Mesenchymal stem cell (in vitro differentiated cells and primary cell): ENCODE measurements around the gene SLC10A6.

ENCODE experiments used
- DNase-seq: peaks from one replicate; pipeline ENCODE4 v3.0.0-alpha.2; 2013
- H2AFZ ChIP-seq: one replicate; pipeline ENCODE4 v1.6.1; 2013; ENCODE audit warnings: low read depth, mild to moderate bottlenecking, control low read depth, inconsistent platforms, low read length, moderate library complexity
- H2AK5ac ChIP-seq: 2 replicates; pipeline ENCODE4 v1.6.1; 2013; ENCODE audit warnings: low read length, moderate library complexity, mild to moderate bottlenecking, inconsistent platforms; ENCODE audit not compliant: severe bottlenecking
- H2BK120ac ChIP-seq: one replicate; pipeline ENCODE4 v1.6.1; 2013; ENCODE audit warnings: low read depth, mild to moderate bottlenecking, inconsistent platforms, low read length, moderate library complexity
- H2BK12ac ChIP-seq, 2 experiments: one replicate each; pipeline ENCODE4 v1.6.1; 2013; ENCODE audit warnings: inconsistent platforms in 2 of 2, low read length in 2 of 2, mild to moderate bottlenecking in 2 of 2, moderate library complexity in 2 of 2, control low read depth in 1 of 2
- H2BK15ac ChIP-seq: one replicate; pipeline ENCODE4 v1.6.1; 2013; ENCODE audit warnings: mild to moderate bottlenecking, low read depth, inconsistent platforms; ENCODE audit not compliant: poor library complexity, severe bottlenecking
- H2BK5ac ChIP-seq: 2 replicates; pipeline ENCODE4 v1.6.1; 2013; ENCODE audit warnings: low read depth, mild to moderate bottlenecking, low read length, control low read depth, inconsistent platforms; ENCODE audit not compliant: poor library complexity, severe bottlenecking
- H3K14ac ChIP-seq, 2 experiments: one replicate each; pipeline ENCODE4 v1.6.1; 2013; ENCODE audit warnings: inconsistent platforms in 2 of 2, low read length in 2 of 2, control low read depth in 1 of 2, mild to moderate bottlenecking in 1 of 2, moderate library complexity in 1 of 2
- H3K18ac ChIP-seq, 2 experiments: one replicate each; pipeline ENCODE4 v1.6.1; 2013; ENCODE audit warnings: inconsistent platforms in 2 of 2, low read length in 2 of 2, control low read depth in 1 of 2, low read depth in 1 of 2, mild to moderate bottlenecking in 1 of 2
- H3K23ac ChIP-seq, 2 experiments: one replicate each; pipeline ENCODE4 v1.6.1; 2013; ENCODE audit warnings: inconsistent platforms in 2 of 2, low read length in 2 of 2, mild to moderate bottlenecking in 2 of 2, moderate library complexity in 2 of 2, control low read depth in 1 of 2
- H3K27ac ChIP-seq: 2 replicates; pipeline ENCODE4 v1.5.1; 2013; ENCODE audit warnings: mild to moderate bottlenecking, moderate library complexity, low read length, control low read depth, inconsistent platforms; ENCODE audit not compliant: poor library complexity, severe bottlenecking
- H3K27me3 ChIP-seq, 2 experiments: 2 replicates each; pipeline versions ENCODE4 v1.6.1 to v1.7.0; 2013; ENCODE audit warnings: low read length in 2 of 2, mild to moderate bottlenecking in 2 of 2, moderate library complexity in 2 of 2, control low read depth in 1 of 2, inconsistent platforms in 1 of 2; ENCODE audit not compliant: control insufficient read depth in 1 of 2, insufficient read depth in 1 of 2
- H3K36me3 ChIP-seq, 2 experiments: 2 replicates each; pipeline versions ENCODE4 v1.6.1 to v1.7.0; 2013; ENCODE audit warnings: low read length in 2 of 2, control low read depth in 1 of 2, inconsistent platforms in 1 of 2, low read depth in 1 of 2, mild to moderate bottlenecking in 1 of 2; ENCODE audit not compliant: insufficient read depth in 2 of 2, control insufficient read depth in 1 of 2
- H3K4ac ChIP-seq, 2 experiments: one replicate each; pipeline ENCODE4 v1.6.1; 2013; ENCODE audit warnings: inconsistent platforms in 2 of 2, low read length in 2 of 2, mild to moderate bottlenecking in 2 of 2, moderate library complexity in 2 of 2, control low read depth in 1 of 2, low read depth in 1 of 2
- H3K4me1 ChIP-seq: 2 replicates; pipeline ENCODE4 v1.6.1; 2013; ENCODE audit warnings: low read depth, low read length, control low read depth; ENCODE audit not compliant: control insufficient read depth, insufficient read depth
- H3K4me2 ChIP-seq: 2 replicates; pipeline ENCODE4 v1.6.1; 2013; ENCODE audit warnings: low read length, mild to moderate bottlenecking, inconsistent platforms; ENCODE audit not compliant: poor library complexity, severe bottlenecking
- H3K4me3 ChIP-seq, 2 experiments: 2 replicates each; pipeline versions ENCODE4 v1.5.1 to v1.7.0; 2013; ENCODE audit warnings: low read length in 2 of 2, mild to moderate bottlenecking in 2 of 2, control low read depth in 1 of 2, low read depth in 1 of 2; ENCODE audit not compliant: insufficient read depth in 1 of 2
- H3K79me1 ChIP-seq: replicated peaks from 2 replicates; pipeline ENCODE4 v1.6.1; 2013; ENCODE audit warnings: mild to moderate bottlenecking, control low read depth, low read length, inconsistent platforms; ENCODE audit not compliant: poor library complexity, severe bottlenecking
- H3K9ac ChIP-seq: 2 replicates; pipeline ENCODE4 v1.7.0; 2013; ENCODE audit warnings: mild to moderate bottlenecking, low read length, moderate library complexity
- H3K9me3 ChIP-seq: 2 replicates; pipeline ENCODE4 v1.7.0; 2013; ENCODE audit warnings: mild to moderate bottlenecking, low read length; ENCODE audit not compliant: control insufficient read depth
- H4K8ac ChIP-seq: one replicate; pipeline ENCODE4 v1.6.1; 2013; ENCODE audit warnings: inconsistent platforms, mild to moderate bottlenecking, low read length, moderate library complexity
- H4K91ac ChIP-seq: one replicate; pipeline ENCODE4 v1.6.1; 2013; ENCODE audit warnings: mild to moderate bottlenecking, low read length, inconsistent platforms
- WGBS: methylation state at CpG from one replicate; pipeline ENCODE4 v1.1.7; 2013; ENCODE audit warnings: mixed read lengths; 5-methylcytosine and 5-hydroxymethylcytosine counted together

The SLC10A6 gene

GRCh38 chr4:86822136-86822535 is 27.0 kb downstream of the SLC10A6 start:
- H3K14ac ChIP-seq = no peak overlapping the region
- no peak overlapping the region for H3K4me2 ChIP-seq
- no peak overlapping the region for H3K9ac ChIP-seq
- H2BK15ac ChIP-seq = no peak overlapping the region
- H2BK5ac ChIP-seq = no peak overlapping the region
- no peak overlapping the region for H3K4ac ChIP-seq
- no peak overlapping the region for H3K27ac ChIP-seq
- no peak overlapping the region for H3K23ac ChIP-seq
- H3K79me1 ChIP-seq = no peaks in the 10 kb centered on the region
- H3K27me3 ChIP-seq = no peaks in the 10 kb centered on the region
- DNase-seq = no peak
- no peak overlapping the region for H2BK12ac ChIP-seq
- H3K4me3 ChIP-seq = no peak overlapping the region
- H2AK5ac ChIP-seq = no peak overlapping the region
- H2AFZ ChIP-seq = no peak overlapping the region
- no peak overlapping the region for H3K18ac ChIP-seq
- H3K36me3 ChIP-seq = no peaks in the 10 kb centered on the region
- no peak overlapping the region for H4K8ac ChIP-seq
- no peak overlapping the region for H2BK120ac ChIP-seq
- WGBS = 96% methylated on average over 2 of the region's 2 CpGs
- H3K4me1 ChIP-seq = no peaks in the 10 kb centered on the region
- H4K91ac ChIP-seq = no peak overlapping the region
- H3K9me3 ChIP-seq = no peaks in the 10 kb centered on the region

GRCh38 chr4:86821151-86821550 is 28.0 kb downstream of the SLC10A6 start:
- no peak overlapping the region for H3K14ac ChIP-seq
- H3K4me3 ChIP-seq = no peak overlapping the region
- no peak overlapping the region for H3K23ac ChIP-seq
- H4K8ac ChIP-seq = no peak overlapping the region
- H2BK5ac ChIP-seq = no peak overlapping the region
- no peak overlapping the region for H3K9ac ChIP-seq
- no peak overlapping the region for H3K4me2 ChIP-seq
- H3K9me3 ChIP-seq = no peaks in the 10 kb centered on the region
- H3K27me3 ChIP-seq = no peaks in the 10 kb centered on the region
- H2BK12ac ChIP-seq = no peak overlapping the region
- no peak overlapping the region for H2AFZ ChIP-seq
- H2BK120ac ChIP-seq = no peak overlapping the region
- no peaks in the 10 kb centered on the region for H3K4me1 ChIP-seq
- no peak for DNase-seq
- WGBS = no CpG with 5 or more reads among the region's 1 CpG
- no peak overlapping the region for H2BK15ac ChIP-seq
- no peak overlapping the region for H4K91ac ChIP-seq
- no peak overlapping the region for H3K4ac ChIP-seq
- no peak overlapping the region for H2AK5ac ChIP-seq
- no peak overlapping the region for H3K27ac ChIP-seq
- H3K18ac ChIP-seq = no peak overlapping the region
- H3K79me1 ChIP-seq = no peaks in the 10 kb centered on the region
- peaks cover 0 to 5% of the 10 kb centered on the region in 2 experiments for H3K36me3 ChIP-seq

- Histone ChIP-seq H3K4me1 (no peaks in the 10 kb centered on the region), H3K4me2 (no peak overlapping the region), H3K14ac (no peak overlapping the region), H2BK12ac (no peak overlapping the region), H3K36me3 (peaks cover 14 to 15% of the 10 kb centered on the region in 2 experiments), H3K27ac (no peak overlapping the region), H3K18ac (no peak overlapping the region), H3K4me3 (no peak overlapping the region), H3K9me3 (peaks cover 13% of the 10 kb centered on the region), H2BK5ac (no peak overlapping the region), H2BK120ac (no peak overlapping the region), H2AK5ac (no peak overlapping the region), H2AFZ (no peak overlapping the region), H4K8ac (no peak overlapping the region), H4K91ac (no peak overlapping the region), H3K27me3 (no peaks in the 10 kb centered on the region), H3K4ac (no peak overlapping the region), H3K9ac (no peak overlapping the region), H3K23ac (no peak overlapping the region), H2BK15ac (no peak overlapping the region), H3K79me1 (no peaks in the 10 kb centered on the region)
- WGBS = 92% methylated on average over 7 of the region's 7 CpGs
- no peak for DNase-seq
These were observed 29.6 kb downstream of the SLC10A6 start for GRCh38 chr4:86819561-86819960.

- Histone ChIP-seq H2AFZ (no peak overlapping the region), H3K23ac (no peak overlapping the region), H3K4me2 (no peak overlapping the region), H3K27me3 (no peaks in the 10 kb centered on the region), H3K9me3 (peaks cover 13% of the 10 kb centered on the region), H2BK5ac (no peak overlapping the region), H3K4me3 (no peak overlapping the region), H3K18ac (no peak overlapping the region), H3K79me1 (no peaks in the 10 kb centered on the region), H2BK120ac (no peak overlapping the region), H3K4me1 (no peaks in the 10 kb centered on the region), H4K91ac (no peak overlapping the region), H2BK15ac (no peak overlapping the region), H3K14ac (no peak overlapping the region), H4K8ac (no peak overlapping the region), H3K27ac (no peak overlapping the region), H3K4ac (no peak overlapping the region), H2AK5ac (no peak overlapping the region), H3K9ac (no peak overlapping the region), H2BK12ac (no peak overlapping the region), H3K36me3 (peaks cover 17 to 19% of the 10 kb centered on the region in 2 experiments)
- DNase-seq = no peak
- 98% methylated on average over 3 of the region's 3 CpGs for WGBS
These were observed 30.3 kb downstream of the SLC10A6 start for GRCh38 chr4:86818841-86819240.
